ENCODE data around the gene FN1. TPM values are rescaled to one million over a fixed set of nuclear protein-coding genes. Genes with fewer than 3 reads are reported as not detected.

FN1 gene
- total RNA-seq, 3 donors from 2014 or later (not counting 1 experiment from before 2014, with no cell fraction given), result 0.30 TPM; not detected in 2

- H3K4me3 Mint-ChIP-seq, result no peak overlapping the region
- no peaks in the 10 kb centered on the region for H3K9me3 ChIP-seq (ENCODE audit: control insufficient read depth, insufficient read depth, low read length)
- H3K27ac ChIP-seq (ENCODE audit: low read length), result no peak overlapping the region
- no peak for DNase-seq
- H3K9me3 Mint-ChIP-seq, result no peaks in the 10 kb centered on the region
- no peak overlapping the region for H3K4me3 ChIP-seq (ENCODE audit: low read length)
- no peaks in the 10 kb centered on the region for H3K36me3 Mint-ChIP-seq
- intact Hi-C loops (cut with micrococcal nuclease), result no loop called here
- H3K36me3 ChIP-seq (ENCODE audit: control insufficient read depth, insufficient read depth, low read length), result no peaks in the 10 kb centered on the region
- peaks cover 5% of the 10 kb centered on the region for H3K27me3 ChIP-seq (ENCODE audit: control insufficient read depth, insufficient read depth, low read length)
- peaks cover 20 to 63% of the 10 kb centered on the region in 2 donors for H3K27me3 Mint-ChIP-seq (ENCODE audit: low read depth in 2 of 2)
- TF ChIP-seq CTCF (IDR thresholded peaks at IDR 0.05), result no peak
- no peaks in the 10 kb centered on the region for H3K4me1 Mint-ChIP-seq
- no peak for ATAC-seq
- H3K4me1 ChIP-seq (ENCODE audit: control insufficient read depth, insufficient read depth, low read length), result no peaks in the 10 kb centered on the region
- H3K27ac Mint-ChIP-seq, result no peak overlapping the region
- 87% methylated on average over 3 of the region's 3 CpGs for WGBS (ENCODE audit: insufficient coverage)
These were observed 11.8 kb upstream of the FN1 start for GRCh38 chr2:215447673-215448081.

- H3K9me3 ChIP-seq (ENCODE audit: control insufficient read depth, insufficient read depth, low read length), result no peaks in the 10 kb centered on the region
- peaks cover 18 to 59% of the 10 kb centered on the region in 2 donors for H3K27me3 Mint-ChIP-seq (ENCODE audit: low read depth in 2 of 2)
- no peak overlapping the region for H3K27ac Mint-ChIP-seq
- H3K36me3 ChIP-seq (ENCODE audit: control insufficient read depth, insufficient read depth, low read length), result no peaks in the 10 kb centered on the region
- no peaks in the 10 kb centered on the region for H3K36me3 Mint-ChIP-seq
- intact Hi-C loops (cut with micrococcal nuclease), result no loop called here
- no peak overlapping the region for H3K4me3 ChIP-seq (ENCODE audit: low read length)
- no peaks in the 10 kb centered on the region for H3K4me1 ChIP-seq (ENCODE audit: control insufficient read depth, insufficient read depth, low read length)
- TF ChIP-seq CTCF (IDR thresholded peaks at IDR 0.05), result no peak
- no peaks in the 10 kb centered on the region for H3K4me1 Mint-ChIP-seq
- H3K4me3 Mint-ChIP-seq, result no peak overlapping the region
- ATAC-seq, result no peak
- H3K27me3 ChIP-seq (ENCODE audit: control insufficient read depth, insufficient read depth, low read length), result peaks cover 5% of the 10 kb centered on the region
- no peak overlapping the region for H3K27ac ChIP-seq (ENCODE audit: low read length)
- WGBS (ENCODE audit: insufficient coverage), result 92% methylated on average over 2 of the region's 2 CpGs
- no peak for DNase-seq
- no peaks in the 10 kb centered on the region for H3K9me3 Mint-ChIP-seq
These were observed 11.2 kb upstream of the FN1 start for GRCh38 chr2:215447056-215447455.

GRCh38 chr2:215442401-215442787 lies 6.5 kb upstream of the FN1 start:
- Mint-ChIP-seq H3K36me3 (no peaks in the 10 kb centered on the region), H3K27ac (no peak overlapping the region), H3K27me3 (ENCODE audit: low read depth in 2 of 2) (peaks cover 18 to 47% of the 10 kb centered on the region in 2 donors), H3K9me3 (no peaks in the 10 kb centered on the region), H3K4me3 (no peak overlapping the region), H3K4me1 (no peaks in the 10 kb centered on the region)
- no peaks in the 10 kb centered on the region for H3K4me1 ChIP-seq (ENCODE audit: control insufficient read depth, insufficient read depth, low read length)
- no peak for TF ChIP-seq CTCF (IDR thresholded peaks at IDR 0.05)
- DNase-seq, result no peak
- intact Hi-C loops (cut with micrococcal nuclease), result no loop called here
- peaks cover 6% of the 10 kb centered on the region for H3K27me3 ChIP-seq (ENCODE audit: control insufficient read depth, insufficient read depth, low read length)
- WGBS (ENCODE audit: insufficient coverage), result 49% methylated on average over 5 of the region's 5 CpGs
- H3K27ac ChIP-seq (ENCODE audit: low read length), result no peak overlapping the region
- no peak overlapping the region for H3K4me3 ChIP-seq (ENCODE audit: low read length)
- no peak for ATAC-seq
- no peaks in the 10 kb centered on the region for H3K36me3 ChIP-seq (ENCODE audit: control insufficient read depth, insufficient read depth, low read length)
- H3K9me3 ChIP-seq (ENCODE audit: control insufficient read depth, insufficient read depth, low read length), result no peaks in the 10 kb centered on the region
